ENCODE data around the gene MORC3. TPM values are rescaled to one million over a fixed set of nuclear protein-coding genes. Genes with fewer than 3 reads are reported as not detected.

MORC3 gene
- total RNA-seq, 1 experiment from 2014 or later, result 19.8 TPM

GRCh38 chr21:36402339-36402738 is 82.3 kb downstream of the MORC3 start:
- Histone ChIP-seq H3K27ac (ENCODE audit: low read depth, low read length) (no peak overlapping the region), H3K4me3 (replicated peaks in 1 of 2; ENCODE audit: low read depth in 1 of 2, low read length in 2 of 2) (no peak overlapping the region), H3K9me2 (ENCODE audit: insufficient read depth) (no peaks in the 10 kb centered on the region), H3K9ac (ENCODE audit: low read length) (no peak overlapping the region), H3K9me3 (ENCODE audit: control insufficient read depth in 1 of 2, insufficient read depth in 1 of 2, low read depth in 1 of 2, low read length in 2 of 2) (no peaks in the 10 kb centered on the region), H3K27me3 (ENCODE audit: insufficient read depth, low read length) (no peaks in the 10 kb centered on the region), H3K4me2 (ENCODE audit: low read length) (no peak overlapping the region), H3K79me2 (ENCODE audit: insufficient read depth, low read length) (no peaks in the 10 kb centered on the region), H2AFZ (ENCODE audit: low read depth, low read length, poor library complexity, severe bottlenecking) (no peak overlapping the region), H3K36me3 (ENCODE audit: control insufficient read depth in 1 of 2, insufficient read depth in 2 of 2, low read length in 2 of 2) (peaks cover 14 to 28% of the 10 kb centered on the region in 2 experiments), H4K20me1 (ENCODE audit: insufficient read depth) (no peaks in the 10 kb centered on the region; the same call in 1 of the 2 replicates), H3K4me1 (ENCODE audit: control insufficient read depth in 1 of 2, insufficient read depth in 2 of 2, low read length in 2 of 2) (no peaks in the 10 kb centered on the region)
- ChIA-PET CTCF (no interaction called here), RAD21 (ENCODE audit: low non-redundant PET in 1 of 2, low total read pairs in 2 of 2, uncharacterized antibody in 2 of 2, unreplicated experiment in 2 of 2) (no interaction called here), POLR2A (interaction anchor here (0.6 kb wide), 1 partner anchor 28 kb away, joined by 3 read pairs; no protein-coding TSS in a partner anchor)
- BruUV-seq (replicated peaks), result no TSS peak
- intact Hi-C loops (cut with micrococcal nuclease), result no loop called here
- DNase-seq (ENCODE audit: low read depth, low spot score) (no peak), ATAC-seq (no peak)
- TF ChIP-seq ATF3 (IDR thresholded peaks at IDR 0.05) (no peak), YY1 (IDR thresholded peaks at IDR 0.05; ENCODE audit: extremely low read depth, insufficient replicate concordance, low read depth, low read length) (no peak), EZH2phosphoT487 (IDR thresholded peaks at IDR 0.05; ENCODE audit: borderline replicate concordance) (no peak), CEBPB (IDR thresholded peaks at IDR 0.05; ENCODE audit: low read depth) (no peak), EZH2 (IDR thresholded peaks at IDR 0.05) (no peak), SIN3A (IDR thresholded peaks at IDR 0.05; ENCODE audit: low read depth) (no peak), CBX3 (IDR thresholded peaks at IDR 0.05; ENCODE audit: low read depth) (no peak), SP1 (IDR thresholded peaks at IDR 0.05; ENCODE audit: low read depth) (no peak), JUND (IDR thresholded peaks at IDR 0.05) (no peak), FOSL1 (IDR thresholded peaks at IDR 0.05; ENCODE audit: low read depth) (no peak), SRF (IDR thresholded peaks at IDR 0.05; ENCODE audit: low read depth) (no peak), ZFX (IDR thresholded peaks at IDR 0.05) (no peak), ELF1 (IDR thresholded peaks at IDR 0.05; ENCODE audit: borderline replicate concordance, low read depth) (no peak), EGR1 (IDR thresholded peaks at IDR 0.05; ENCODE audit: low read depth) (no peak), RAD21 (IDR thresholded peaks at IDR 0.05; ENCODE audit: low read depth) (no peak), ZBTB33 (IDR thresholded peaks at IDR 0.05; ENCODE audit: extremely low read depth, insufficient replicate concordance, low read length) (no peak)
- TF ChIP-seq, protein P1, sequence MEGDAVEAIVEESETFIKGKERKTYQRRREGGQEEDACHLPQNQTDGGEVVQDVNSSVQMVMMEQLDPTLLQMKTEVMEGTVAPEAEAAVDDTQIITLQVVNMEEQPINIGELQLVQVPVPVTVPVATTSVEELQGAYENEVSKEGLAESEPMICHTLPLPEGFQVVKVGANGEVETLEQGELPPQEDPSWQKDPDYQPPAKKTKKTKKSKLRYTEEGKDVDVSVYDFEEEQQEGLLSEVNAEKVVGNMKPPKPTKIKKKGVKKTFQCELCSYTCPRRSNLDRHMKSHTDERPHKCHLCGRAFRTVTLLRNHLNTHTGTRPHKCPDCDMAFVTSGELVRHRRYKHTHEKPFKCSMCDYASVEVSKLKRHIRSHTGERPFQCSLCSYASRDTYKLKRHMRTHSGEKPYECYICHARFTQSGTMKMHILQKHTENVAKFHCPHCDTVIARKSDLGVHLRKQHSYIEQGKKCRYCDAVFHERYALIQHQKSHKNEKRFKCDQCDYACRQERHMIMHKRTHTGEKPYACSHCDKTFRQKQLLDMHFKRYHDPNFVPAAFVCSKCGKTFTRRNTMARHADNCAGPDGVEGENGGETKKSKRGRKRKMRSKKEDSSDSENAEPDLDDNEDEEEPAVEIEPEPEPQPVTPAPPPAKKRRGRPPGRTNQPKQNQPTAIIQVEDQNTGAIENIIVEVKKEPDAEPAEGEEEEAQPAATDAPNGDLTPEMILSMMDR (IDR thresholded peaks at IDR 0.05 in 2 of 3, conservative IDR thresholded peaks at IDR 0.05 in 1 of 3; ENCODE audit: borderline replicate concordance in 1 of 3, insufficient read depth in 1 of 3, low read depth in 2 of 3, low read length in 2 of 3), result no peak

All from HCT116 (cell line).